OCI-LY1 (cell line): ENCODE results near the gene ZNF536.

Experiments
- EZH2 ChIP-seq: fragments of 200-600 bp; sonication (generic), shearing (Covaris generic); IDR thresholded peaks from 2 replicates; pipeline ENCODE4 v1.8.0; 2017; ENCODE audit warnings: borderline replicate concordance, mixed run types, mild to moderate bottlenecking, antibody characterized with exemption, low read length, moderate library complexity, mixed read lengths
- TF ChIP-seq, protein P1 (sequence below): fragments of 200-600 bp; sonication (generic), shearing (Covaris generic); IDR thresholded peaks from 2 replicates; pipeline ENCODE4 v1.5.1; 2017; ENCODE audit warnings: mild to moderate bottlenecking, antibody characterized with exemption, low read length, moderate library complexity, mixed read lengths

DNA sequence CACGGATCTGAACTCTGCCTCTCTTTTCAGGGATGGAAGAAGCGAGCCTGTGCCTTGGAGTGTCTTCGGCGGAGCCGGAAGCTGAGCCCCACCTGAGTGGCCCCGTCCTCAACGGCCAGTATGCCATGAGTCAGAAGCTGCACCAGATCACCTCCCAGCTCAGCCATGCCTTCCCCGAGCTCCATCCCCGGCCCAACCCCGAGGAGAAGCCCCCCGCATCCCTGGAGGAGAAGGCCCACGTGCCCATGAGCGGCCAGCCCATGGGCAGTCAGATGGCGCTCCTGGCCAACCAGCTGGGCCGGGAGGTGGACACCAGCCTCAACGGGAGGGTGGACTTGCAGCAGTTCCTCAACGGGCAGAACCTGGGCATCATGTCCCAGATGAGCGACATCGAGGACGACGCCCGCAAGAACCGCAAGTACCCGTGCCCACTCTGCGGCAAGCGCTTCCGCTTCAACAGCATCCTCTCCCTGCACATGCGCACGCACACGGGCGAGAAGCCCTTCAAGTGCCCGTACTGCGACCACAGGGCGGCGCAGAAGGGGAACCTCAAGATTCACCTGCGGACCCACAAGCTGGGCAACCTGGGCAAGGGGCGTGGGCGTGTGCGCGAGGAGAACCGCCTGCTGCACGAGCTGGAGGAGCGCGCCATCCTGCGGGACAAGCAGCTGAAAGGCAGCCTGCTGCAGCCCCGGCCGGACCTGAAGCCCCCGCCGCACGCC, 71.5 kb downstream of the ZNF536 start:
- TF ChIP-seq, protein P1, sequence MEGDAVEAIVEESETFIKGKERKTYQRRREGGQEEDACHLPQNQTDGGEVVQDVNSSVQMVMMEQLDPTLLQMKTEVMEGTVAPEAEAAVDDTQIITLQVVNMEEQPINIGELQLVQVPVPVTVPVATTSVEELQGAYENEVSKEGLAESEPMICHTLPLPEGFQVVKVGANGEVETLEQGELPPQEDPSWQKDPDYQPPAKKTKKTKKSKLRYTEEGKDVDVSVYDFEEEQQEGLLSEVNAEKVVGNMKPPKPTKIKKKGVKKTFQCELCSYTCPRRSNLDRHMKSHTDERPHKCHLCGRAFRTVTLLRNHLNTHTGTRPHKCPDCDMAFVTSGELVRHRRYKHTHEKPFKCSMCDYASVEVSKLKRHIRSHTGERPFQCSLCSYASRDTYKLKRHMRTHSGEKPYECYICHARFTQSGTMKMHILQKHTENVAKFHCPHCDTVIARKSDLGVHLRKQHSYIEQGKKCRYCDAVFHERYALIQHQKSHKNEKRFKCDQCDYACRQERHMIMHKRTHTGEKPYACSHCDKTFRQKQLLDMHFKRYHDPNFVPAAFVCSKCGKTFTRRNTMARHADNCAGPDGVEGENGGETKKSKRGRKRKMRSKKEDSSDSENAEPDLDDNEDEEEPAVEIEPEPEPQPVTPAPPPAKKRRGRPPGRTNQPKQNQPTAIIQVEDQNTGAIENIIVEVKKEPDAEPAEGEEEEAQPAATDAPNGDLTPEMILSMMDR: no peak
- TF ChIP-seq EZH2: no peak
